Right renal cortex interstitium (tissue), 3 donors: ENCODE data around the gene PROM2. TPM values are rescaled to one million over a fixed set of nuclear protein-coding genes. Genes with fewer than 3 reads are reported as not detected.

ENCODE experiments used
- DNase-seq, 3 donors: peaks; one replicate each; pipeline ENCODE4 v3.0.0-alpha.2; 2013; ENCODE audit warnings: low read depth in 3 of 3, low spot score in 2 of 3
- polyA plus RNA-seq, 3 donors: library from polyadenylated mRNA; unstranded; fragments of 120-200 nt; gene quantifications; one replicate each; pipeline ENCODE4 v1.2.1, GENCODE V29; 2013; ENCODE audit not compliant: insufficient read length in 3 of 3

Gene PROM2
- polyA plus RNA-seq, 3 donors = 22.8 to 34.5 (median 31.0) TPM

DNA sequence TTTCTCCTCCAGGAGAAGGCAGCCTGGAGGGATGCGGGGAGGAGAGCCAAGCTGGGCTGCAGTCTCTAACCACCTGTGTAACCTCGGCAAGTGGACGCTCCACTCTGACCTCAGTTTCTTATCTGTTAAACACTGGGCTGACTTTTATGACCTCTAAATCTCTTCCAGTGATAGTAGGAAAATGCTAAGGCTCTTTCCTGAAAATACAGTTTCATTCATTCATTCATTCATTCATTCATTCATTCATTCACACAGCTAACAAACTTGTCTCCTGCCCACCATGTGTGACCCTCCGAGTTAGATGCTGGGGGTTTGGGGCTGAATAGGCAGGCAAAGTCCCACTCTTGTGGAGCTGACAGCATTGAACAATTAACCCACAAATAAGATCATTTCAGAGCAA, 9.3 kb downstream of the PROM2 start:
- no peak for DNase-seq

DNA sequence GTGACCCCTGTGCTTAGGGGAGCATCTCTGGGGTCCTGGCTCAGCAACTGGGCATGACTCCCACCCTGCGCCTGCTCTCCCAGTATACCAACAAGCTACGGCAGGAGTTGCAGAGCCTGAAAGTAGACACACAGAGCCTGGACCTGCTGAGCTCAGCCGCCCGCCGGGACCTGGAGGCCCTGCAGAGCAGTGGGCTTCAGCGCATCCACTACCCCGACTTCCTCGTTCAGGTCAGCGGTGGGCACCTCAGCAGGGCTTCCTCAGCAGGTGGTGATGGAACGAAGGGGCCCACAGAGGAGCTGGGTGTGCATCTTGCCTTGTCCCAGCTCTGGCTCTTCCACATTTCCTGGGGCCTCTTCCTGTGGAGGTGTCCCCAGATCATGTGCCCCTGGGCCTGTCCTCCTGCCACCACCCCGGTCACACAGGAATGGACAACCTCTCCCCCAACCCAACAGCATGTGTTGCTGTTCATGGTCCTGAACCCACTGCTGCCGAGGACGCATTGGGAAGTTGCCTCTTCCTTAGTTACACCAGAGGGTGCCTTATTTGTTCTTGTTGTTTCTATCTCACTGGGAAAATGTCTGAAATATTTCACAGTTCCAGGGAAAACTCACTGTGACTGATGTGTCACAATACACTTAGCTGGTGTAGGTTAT, 10.8 kb downstream of the PROM2 start:
- no peak for DNase-seq

DNA sequence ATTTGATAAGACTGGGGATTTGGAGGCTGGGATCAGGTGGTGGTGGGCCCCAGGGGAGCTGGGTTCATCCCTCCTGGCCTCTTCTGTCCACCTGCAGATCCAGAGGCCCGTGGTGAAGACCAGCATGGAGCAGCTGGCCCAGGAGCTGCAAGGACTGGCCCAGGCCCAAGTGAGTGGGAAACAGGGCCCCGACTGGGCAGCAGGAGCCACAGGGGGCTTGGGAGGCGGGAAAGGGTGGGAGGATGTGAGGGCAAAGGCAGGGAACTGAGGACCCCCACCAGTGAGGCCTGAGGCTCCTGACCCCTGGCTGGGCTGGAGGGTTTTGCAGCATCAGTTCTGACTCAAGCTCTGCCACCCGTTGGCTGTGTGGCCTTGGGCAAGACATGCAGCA, 11.3 kb downstream of the PROM2 start:
- DNase-seq = no peak

DNA sequence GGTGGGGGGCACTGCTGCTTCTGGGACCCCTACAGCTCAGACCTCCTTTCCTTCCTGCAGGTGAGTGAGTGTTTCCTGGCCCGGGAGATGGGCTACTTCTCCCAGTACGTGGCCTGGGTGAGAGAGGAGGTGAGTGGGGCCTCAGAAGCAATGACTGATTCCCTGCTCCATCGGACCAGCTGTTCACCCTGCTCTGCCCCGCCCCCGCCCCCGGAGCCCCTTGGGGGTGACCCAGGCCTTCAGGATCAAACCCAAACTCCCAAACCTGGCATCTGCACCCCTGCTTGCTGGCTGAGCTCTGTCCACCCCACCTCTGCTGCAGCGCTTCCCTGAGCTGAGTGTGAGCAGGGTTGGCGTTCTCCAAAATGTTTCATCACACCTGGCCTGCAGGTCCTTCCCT, 13.1 kb downstream of the PROM2 start:
- DNase-seq = no peak

DNA sequence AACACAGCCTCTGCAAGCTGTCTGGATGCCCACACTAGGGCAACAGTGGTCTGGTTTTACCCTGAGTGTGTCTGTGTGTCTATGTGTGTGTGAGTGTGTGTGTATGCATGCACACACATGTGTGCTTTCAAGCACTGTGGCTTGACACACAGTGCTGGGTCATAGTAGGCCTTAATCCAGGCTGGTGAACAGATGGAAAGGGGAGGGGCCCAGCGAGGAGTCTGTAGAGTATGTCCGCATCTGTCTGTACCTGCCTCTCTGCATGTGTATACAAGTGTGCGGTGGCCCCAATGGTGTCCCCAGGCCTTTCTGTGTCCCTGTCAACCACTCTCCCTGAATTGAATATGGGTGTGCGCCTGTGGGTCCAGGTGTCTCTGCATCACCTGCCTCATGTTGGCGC, 13.6 kb downstream of the PROM2 start:
- DNase-seq = no peak

DNA sequence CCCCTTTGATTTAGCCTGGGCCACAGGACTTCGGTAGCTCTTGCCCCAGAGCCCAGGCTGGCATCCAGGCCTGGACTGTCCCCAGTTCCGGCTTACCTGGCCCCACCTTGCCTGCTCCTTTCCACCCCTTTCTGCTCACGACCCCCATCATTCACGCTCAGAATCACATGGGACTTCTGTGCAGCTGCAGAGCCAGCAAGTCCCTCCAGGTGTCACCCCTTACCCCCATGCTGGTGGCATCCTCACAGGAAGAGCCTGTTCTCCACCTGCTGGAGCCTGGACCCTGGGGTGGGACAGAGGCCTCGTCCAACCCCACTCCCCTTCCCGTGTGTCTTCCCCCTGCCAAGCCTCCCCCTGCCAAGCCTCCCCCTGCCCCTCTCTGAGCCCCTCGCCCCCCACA, 15.0 kb downstream of the PROM2 start:
- no peak for DNase-seq

DNA sequence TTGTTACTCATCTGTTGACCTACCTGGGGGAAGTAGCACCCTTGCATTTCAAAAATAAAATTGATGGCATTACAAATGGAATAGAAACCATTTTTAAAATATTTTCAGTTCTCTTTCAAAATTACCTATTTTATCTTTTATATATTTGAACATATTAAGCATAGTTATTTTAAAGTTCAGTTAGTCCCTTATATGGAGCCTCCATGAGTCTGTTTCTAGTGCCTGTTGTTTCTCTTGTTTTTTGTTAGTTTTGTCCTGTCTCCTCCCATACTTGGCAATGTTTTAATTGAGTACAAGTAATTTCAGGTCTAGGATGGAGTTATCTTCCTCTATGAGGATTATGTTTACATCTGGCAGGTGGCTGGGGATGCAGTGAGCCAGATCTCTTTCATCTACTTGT, 17.0 kb downstream of the PROM2 start:
- DNase-seq = no peak

DNA sequence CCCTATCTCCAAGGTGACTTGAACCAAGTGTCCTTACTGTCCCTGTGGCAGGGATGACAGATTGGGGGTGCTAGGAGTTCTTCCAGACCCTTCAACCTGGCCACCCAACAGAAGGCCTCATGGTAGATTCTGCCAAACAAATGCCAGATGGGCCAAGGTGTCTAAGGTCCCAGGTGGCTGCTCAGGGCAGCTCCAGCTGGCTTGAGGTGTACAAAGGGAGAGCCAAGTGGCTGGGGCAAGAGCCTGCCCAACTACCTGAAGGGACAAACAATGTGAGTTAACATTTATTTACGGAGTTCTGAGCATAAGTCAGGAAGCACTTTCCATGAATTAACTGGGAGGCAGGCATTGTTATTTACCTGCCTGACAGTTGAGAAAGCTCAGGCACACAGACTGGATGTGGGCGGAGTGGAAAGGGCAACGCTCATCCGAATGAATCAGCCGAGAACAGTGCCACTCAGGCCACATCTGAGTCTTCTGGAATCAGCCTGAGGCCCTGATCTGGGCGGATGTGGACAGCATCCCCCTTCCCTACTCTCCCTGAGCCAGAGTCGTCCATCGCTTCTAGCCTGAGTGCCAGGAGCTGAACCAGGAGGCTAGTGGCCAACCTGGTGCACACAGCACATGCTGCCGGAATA, 18.5 kb downstream of the PROM2 start:
- DNase-seq = no peak

DNA sequence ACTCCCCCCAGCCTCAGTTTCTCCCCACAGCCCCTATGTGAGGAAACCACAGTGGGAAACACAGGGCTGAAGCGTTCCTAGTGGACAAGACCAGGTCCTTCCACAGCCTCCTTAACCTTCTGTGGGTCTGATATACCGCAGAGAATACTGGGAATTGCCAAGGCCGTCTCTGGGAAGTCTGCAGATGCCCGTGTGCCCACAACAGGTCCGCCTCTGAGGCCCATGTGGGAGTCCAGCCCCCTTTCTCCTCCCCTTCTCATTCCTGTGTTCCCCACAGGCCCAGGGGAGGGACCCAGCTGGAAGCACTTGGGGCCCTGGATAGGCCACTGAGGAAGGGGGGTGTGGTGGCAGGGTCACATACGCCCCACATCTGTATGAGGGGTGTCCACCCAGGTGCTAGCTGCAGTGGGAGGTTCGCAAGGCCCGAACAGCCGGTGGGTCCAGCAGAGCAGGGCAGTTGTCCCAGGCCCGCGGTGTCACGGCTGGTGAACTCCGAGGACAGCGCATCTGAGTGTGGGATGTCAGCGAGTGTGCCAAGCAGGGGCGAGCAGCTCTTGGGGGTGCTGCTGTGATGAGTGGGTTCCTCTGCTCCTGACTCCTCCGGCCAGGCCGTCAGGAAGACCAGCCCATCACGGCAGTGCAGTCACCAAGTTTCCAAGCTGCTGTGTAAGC, 20.5 kb downstream of the PROM2 start:
- no peak for DNase-seq

DNA sequence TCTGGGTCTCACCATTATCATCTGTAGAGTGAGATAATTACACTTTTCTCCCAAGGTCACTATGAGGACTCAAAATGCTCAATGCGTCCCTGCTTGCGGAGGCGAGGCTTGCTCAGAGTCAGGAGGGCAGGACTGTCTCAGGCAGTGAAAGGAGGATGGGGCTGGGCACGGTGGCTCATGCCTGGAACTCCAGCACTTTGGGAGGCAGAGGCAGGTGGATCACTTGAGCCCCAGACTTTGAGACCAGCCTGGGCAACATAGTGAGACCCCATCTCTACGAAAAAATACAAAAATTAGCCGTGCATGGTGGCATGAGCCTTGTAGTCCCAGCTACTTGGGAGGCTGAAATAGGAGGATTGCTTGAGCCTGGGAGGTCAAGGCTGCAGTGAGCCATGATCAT, 21.1 kb downstream of the PROM2 start:
- DNase-seq = no peak

DNA sequence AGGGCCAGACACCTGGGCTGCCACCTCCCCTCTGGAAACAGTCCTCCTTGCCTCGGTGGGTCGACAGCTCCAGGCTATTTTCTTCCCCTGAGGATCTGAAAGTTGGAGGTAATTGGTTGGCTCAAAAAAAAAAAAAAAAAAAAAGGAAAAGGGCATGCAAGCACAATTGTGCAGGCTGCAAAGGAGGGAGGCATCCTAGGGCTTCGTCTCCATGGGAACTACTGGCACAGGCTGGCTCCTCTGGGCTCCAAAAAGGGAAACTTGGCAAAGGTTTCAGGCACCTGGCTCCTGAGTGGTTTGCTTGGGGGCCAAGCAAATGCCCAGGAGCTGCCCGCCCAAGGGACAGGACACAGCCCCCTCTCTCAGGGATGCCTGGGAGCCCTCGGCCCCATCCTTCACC, 21.8 kb downstream of the PROM2 start:
- DNase-seq = no peak

DNA sequence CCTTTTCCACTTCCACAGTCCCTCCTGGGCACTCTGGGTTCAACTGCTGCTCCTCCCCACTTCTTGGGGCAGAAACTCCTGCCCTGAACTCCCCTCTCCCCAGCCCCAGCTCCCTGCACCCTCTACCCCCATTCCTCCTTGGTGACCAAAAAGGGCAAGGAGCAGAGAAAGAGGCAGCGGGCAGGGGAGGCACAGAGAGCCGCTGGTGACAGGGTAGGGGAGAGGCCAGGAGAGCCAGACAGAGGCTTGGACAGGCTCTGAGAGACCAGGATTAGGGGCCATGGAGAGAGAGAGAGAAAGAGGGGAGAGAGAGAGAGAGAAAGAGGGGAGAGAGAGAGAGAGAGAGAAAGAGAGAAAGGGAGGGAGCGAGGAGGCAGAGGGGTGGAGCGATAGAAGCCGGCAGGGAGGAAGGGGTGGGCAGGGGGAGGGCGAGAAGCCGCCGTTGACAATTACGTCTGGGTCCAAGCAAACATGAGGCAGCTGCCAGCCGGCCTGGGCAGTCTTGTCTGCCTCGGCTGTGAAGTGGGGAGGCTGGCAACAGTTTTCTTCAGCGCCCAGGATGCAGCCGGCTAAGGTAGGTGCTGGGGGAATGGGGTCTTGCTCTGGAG, 22.7 kb downstream of the PROM2 start, which contains the start of gene KCNIP3:
Gene KCNIP3 (plus strand): TSS at position 468 of the 608 bp plus-strand sequence. CDS start 92 bp downstream, at position 560.
- DNase-seq = no peak

DNA sequence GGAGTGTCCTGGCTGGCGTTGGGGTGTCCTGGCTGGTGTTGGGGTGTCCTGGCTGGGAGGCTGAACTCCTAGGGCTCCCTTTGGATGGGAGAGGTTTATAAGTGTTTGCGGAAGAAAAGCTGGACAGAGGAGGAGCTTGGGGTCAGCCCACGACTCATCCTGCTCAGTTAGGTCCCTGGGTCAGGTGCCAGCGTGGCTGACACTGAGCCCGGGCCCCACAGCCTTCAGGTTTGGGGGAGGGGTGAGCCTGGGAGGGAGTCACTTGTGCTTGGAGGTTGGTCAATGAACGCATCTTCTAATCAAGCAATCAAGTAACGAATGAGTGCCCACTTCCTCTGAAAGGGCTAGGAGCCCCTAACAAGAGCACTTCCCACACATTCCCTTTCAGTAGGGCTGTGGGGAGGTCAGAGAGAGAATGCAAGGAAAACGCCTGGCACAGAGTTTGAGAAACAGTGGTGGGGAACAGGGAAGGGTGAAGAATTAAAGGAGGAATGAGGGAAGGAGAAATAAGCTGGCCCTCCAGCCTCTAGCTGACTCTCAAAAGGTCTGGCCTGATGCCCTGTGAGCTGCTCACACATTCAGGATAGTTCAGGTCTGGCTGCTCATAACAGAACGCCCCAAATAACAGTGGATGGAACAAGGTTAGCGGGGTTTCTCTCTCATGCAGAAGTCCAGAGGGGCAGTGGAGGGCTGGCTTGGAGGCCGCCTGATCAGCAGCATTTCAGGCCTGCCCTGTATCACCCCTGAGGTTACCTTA, 23.6 kb downstream of the PROM2 start:
- no peak for DNase-seq

DNA sequence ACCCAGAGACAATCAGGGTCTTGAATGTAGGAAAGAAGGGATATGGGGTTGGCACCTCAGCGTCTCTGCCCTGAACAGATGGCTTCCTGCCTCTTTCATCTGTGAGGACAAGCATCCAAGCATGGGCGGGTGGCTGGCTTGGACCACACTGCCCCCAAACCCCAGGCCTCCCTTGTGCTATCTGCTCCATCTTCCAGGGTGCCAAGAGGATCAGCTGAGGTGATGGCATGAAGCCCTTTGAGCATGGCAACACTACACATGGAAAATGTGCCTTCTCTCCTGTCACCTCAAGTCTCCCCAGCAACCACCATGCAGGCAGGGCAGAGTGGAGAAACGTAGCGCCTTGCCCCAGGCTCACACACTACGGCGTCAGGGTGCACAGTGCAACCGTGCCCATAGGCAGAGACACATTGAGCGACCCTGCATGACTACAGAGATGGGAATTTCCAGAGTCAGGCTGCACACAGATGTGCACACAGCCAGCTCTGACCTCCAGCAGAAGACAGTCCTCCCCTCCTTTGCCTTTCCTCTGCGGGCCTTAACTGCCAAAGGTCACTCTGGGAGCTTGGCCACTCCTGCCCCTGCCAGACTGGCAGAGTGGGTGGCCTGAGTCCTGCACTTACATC, 24.4 kb downstream of the PROM2 start:
- DNase-seq = no peak

DNA sequence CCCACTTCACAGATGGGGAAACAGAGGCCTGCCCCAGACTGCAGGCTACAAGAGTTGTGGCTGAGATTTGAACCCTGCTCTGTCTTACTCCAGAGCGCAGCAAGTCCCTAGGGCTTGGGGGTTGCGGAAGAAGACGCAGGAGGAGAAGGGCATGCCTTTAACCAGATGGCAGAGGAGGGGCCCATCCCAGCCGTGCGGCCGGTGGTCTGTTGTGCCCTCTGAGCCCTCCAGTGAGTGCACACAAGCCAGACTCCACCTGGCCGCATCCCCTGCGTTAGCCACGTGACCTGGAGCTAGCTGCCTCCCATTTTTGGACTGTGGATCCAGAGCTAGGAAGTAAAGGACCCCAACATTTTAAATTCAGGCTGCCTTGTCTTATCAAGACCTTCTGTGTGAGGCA, 25.7 kb downstream of the PROM2 start:
- no peak for DNase-seq

DNA sequence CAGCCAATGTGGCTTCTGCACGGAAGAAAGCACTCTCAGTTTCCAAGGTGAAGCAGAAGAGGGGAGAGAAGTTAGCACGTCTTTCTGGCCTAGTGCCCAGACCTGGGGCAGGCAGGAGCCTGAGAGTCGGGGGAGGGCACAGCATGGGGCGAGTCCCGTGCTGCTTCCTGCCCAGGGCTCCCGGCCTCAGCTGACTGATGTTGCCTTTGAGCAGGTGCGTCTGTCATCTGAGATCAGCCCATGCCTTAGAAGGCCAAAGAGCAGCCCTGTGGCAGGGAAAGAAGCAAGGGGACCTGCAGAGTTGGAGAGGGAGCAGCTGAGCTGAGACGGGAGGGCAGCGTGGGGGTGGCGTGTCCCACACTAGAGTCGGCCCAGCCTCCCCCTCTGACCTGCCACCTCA, 26.2 kb downstream of the PROM2 start:
- no peak for DNase-seq

DNA sequence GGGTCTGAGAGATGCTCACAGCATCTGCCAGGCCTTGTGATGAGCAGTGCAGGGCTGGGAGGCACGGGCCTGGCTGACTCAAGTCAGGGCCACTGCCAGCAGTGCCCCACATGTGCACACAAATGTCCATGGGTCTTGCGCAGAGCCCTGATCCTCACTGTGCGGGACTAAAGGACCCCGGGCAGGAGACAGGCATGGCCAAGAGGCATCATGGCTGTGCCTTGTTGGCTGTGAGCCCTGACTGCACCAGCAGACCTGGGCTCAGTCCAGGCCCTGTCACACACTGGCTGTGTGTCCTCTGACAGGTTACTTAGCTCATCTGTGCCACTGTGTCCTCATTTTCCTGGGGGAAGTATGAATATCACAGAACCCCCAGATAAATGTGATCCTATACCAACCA, 26.9 kb downstream of the PROM2 start:
- no peak for DNase-seq

DNA sequence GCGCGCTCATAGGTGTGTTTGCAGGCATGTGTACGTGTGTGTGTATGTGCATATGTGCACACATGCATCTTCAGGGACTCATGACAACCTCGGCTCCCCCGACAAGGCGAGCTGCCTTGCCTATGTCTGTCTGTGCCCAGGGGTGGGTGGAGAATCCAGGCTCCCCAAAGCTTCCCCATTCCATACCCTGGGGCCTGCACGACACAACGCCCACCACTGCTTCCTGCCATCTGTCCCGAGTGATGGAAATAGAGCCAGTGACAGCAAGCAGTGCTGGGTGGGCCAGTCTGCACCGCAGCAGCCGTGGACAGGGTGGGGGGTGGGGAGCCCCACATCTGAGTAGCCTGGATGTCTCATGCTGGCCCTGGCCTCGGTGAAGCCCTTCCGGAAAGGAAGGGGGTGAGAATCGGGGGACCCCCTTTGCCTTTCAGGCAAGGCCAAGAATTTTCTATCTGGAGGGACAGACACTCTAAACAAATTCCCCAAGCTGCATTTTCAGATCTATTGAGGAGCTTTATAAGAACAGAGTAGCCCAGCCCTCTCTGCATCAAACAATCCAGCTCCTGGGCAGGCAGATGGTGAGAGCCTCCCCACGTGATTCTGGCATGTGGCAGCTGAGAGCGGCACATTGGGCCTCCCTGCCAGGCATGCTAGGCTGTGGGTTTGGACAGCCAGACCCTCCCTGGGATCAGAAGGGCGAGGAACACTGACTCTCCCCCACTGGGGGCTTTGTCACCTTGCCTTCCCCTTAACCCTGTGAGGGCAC, 27.8 kb downstream of the PROM2 start:
- no peak for DNase-seq

DNA sequence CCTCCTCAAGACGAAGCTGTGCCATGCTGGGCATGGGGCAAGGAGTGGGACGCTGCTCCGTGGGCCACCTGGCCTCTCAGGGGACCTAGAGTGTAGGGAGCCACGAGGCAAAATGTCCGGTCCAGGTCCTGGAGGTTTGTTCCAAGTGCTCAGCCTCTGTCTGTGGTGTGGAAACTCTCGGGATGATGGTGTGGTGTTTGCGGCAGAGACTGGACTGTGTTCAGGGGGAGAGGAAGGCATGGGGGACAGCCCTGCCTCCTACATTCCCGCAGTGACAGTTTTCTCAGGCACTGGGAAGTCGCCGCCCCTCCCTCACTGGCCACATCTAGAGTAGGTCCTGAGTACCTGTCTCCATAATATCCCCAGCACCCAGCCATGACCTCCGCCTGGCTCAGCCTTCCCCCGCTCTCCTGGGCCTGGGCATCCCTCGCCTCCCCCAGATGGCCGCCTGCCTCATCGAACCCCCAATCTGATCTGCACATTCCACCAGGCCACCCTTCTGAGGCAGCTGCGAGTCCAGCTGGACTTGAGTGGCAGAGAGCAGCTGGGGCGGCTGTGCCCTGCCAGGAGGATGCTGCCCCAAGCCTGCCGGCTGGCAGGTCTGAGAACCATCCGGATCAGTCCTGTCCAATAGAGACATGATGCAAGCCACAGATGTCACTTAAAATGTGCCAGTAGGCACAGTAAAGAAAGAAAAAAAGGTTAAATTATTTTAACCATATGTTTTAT, 29.1 kb downstream of the PROM2 start:
- DNase-seq = no peak
